RWPE1 (cell line): ENCODE measurements around the gene PCBD2.
A peak's percentile ranks its signal among the peaks of the same experiment; 100 is the strongest.
"Not testable (repeated sequence)": the region's sequence is repeated elsewhere in the genome, so short reads cannot be mapped to it uniquely, and the experiment has no call there.

Experiments used
- CTCF ChIA-PET: fragments of 350-600 bp; sonication (Branson Sonifier 250); formaldehyde crosslinking; extraction: SDS; loops from one replicate; lab custom pipeline; 2021; lab: Yijun Ruan, JAX
- POLR2A ChIA-PET: fragments of 400-600 bp; formaldehyde crosslinking; extraction: SDS; loops from one replicate; lab custom pipeline; 2020; ENCODE audit warnings: antibody characterized with exemption; ENCODE audit not compliant: low non-redundant PET; lab: Yijun Ruan, JAX
- DNase-seq: peaks from one replicate; pipeline ENCODE4 v3.0.0; 2012; ENCODE audit warnings: low spot score
- H3K27ac ChIP-seq: fragments of 450-650 bp; 2 replicates; pipeline ENCODE4 v1.5.1; 2017
- TF ChIP-seq, protein P1 (sequence below): fragments of 450-650 bp; conservative IDR thresholded peaks from 2 replicates; pipeline ENCODE4 v1.5.1; 2017; ENCODE audit warnings: low read depth, mild to moderate bottlenecking

The PCBD2 gene

DNA sequence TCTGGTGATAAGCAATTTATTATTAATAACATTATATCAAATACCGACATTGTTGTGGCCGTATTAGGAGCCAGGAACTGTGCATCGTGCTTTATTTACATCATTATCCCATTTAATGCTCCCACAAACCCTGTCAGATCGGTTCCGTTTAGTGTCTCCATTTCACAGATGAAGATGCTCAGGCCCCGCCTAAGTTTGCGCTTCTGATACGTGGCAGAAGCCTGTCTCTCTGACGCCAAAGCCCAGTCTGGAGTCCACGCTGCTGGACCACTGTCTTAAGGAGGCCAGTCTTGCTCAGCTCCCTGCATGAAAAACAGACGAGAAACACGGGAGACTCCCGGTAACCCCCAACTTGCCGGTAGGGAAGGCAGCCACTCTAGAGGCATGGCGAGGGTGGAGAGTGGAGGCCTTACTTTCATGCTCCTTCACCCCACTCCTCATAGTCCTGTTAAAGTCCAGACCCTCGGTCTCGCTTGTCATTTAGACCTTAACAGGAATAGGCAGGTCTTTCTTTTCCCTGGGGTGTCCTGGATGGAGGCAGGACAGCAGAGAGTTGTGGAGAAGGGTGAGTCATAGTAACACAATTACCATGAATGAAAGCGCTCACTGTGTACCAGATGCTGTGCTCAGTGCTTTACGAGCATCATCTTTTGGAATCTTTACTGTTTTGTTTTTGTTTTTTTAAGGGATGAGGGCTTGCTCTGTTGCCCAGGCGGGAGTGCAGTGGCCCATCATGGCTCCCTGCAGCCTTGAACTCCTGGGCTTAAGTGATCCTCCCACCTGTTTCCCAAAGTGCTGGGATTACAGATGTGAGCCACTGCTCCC lies 29.9 kb upstream of the PCBD2 start:
- DNase-seq = peak; percentile 90
- CTCF ChIA-PET = interaction anchor here (0.8 kb wide), 1 partner anchor 27 kb away, joined by 5 read pairs; no protein-coding TSS in a partner anchor
- H3K27ac ChIP-seq = peak overlapping the region; percentile 94
- TF ChIP-seq, protein P1, sequence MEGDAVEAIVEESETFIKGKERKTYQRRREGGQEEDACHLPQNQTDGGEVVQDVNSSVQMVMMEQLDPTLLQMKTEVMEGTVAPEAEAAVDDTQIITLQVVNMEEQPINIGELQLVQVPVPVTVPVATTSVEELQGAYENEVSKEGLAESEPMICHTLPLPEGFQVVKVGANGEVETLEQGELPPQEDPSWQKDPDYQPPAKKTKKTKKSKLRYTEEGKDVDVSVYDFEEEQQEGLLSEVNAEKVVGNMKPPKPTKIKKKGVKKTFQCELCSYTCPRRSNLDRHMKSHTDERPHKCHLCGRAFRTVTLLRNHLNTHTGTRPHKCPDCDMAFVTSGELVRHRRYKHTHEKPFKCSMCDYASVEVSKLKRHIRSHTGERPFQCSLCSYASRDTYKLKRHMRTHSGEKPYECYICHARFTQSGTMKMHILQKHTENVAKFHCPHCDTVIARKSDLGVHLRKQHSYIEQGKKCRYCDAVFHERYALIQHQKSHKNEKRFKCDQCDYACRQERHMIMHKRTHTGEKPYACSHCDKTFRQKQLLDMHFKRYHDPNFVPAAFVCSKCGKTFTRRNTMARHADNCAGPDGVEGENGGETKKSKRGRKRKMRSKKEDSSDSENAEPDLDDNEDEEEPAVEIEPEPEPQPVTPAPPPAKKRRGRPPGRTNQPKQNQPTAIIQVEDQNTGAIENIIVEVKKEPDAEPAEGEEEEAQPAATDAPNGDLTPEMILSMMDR = no peak
- POLR2A ChIA-PET = no interaction called here

GRCh38 chr5:134877159-134877558 lies 27.8 kb upstream of the PCBD2 start:
- ChIA-PET CTCF (no interaction called here), POLR2A (interaction anchor here (1.0 kb wide), 1 partner anchor 27 kb away, joined by 3 read pairs; the partner anchor contains the start of gene PCBD2)
- H3K27ac ChIP-seq = no peak overlapping the region
- no peak for DNase-seq
- TF ChIP-seq, protein P1 = no peak

- CTCF ChIA-PET = no interaction called here
- DNase-seq = no peak
- POLR2A ChIA-PET = no interaction called here
- H3K27ac ChIP-seq = no peak overlapping the region
- TF ChIP-seq, protein P1 = no peak
These were observed 26.5 kb upstream of the PCBD2 start for GRCh38 chr5:134878403-134878802.

- ChIA-PET POLR2A (interaction anchor here (0.8 kb wide), 1 partner anchor 32 kb away, joined by 4 read pairs; no protein-coding TSS in a partner anchor), CTCF (interaction anchor here (0.6 to 1.7 kb wide), 2 partner anchors 25 to 445 kb away, joined by 4 to 5 read pairs; partner anchors contain the start of gene PCBD2)
- no peak overlapping the region for H3K27ac ChIP-seq
- no peak for DNase-seq
- TF ChIP-seq, protein P1 = no peak
These were observed 25.5 kb upstream of the PCBD2 start for GRCh38 chr5:134879456-134879855.

GRCh38 chr5:134880937-134881336 lies 24.0 kb upstream of the PCBD2 start:
- POLR2A ChIA-PET, DNase-seq, H3K27ac ChIP-seq: not testable (repeated sequence)
- CTCF ChIA-PET = interaction anchor here (0.6 to 1.7 kb wide), 3 partner anchors 24 to 380 kb away, joined by 3 to 5 read pairs (median 4); partner anchors contain the start of gene PCBD2

DNA sequence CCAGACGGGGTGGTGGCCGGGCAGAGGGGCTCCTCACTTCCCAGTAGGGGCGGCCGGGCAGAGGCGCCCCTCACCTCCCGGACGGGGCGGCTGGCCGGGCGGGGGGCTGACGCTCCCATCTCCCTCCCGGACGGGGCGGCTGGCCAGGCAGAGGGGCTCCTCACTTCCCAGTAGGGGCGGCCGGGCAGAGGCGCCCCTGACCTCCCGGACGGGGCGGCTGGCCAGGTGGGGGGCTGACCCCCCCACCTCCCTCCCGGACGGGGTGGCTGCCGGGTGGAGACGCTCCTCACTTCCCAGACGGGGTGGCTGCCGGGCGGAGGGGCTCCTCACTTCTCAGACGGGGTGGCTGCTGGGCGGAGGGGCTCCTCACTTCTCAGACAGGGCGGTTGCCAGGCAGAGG lies 23.2 kb upstream of the PCBD2 start:
- H3K27ac ChIP-seq, DNase-seq, CTCF ChIA-PET, POLR2A ChIA-PET: not testable (repeated sequence)

DNA sequence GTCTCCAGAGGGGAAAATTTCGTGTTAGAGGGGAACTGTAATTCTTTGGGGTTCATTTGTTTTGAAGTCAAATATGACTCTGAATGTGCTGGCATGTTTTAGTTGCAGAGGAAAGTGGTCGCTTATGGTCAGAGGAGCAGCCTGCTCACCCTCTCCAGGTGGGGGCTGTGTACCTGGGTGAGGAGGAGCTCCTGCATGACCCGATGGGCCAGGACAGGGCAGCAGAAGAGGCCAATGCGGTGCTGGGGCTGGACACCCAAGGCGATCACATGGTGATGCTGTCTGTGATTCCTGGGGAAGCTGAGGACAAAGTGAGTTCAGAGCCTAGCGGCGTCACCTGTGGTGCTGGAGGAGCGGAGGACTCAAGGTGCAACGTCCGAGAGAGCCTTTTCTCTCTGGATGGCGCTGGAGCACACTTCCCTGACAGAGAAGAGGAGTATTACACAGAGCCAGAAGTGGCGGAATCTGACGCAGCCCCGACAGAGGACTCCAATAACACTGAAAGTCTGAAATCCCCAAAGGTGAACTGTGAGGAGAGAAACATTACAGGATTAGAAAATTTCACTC lies 17.3 kb upstream of the PCBD2 start:
- DNase-seq = no peak
- POLR2A ChIA-PET = interaction anchor here (0.6 kb wide), 1 partner anchor 240 kb away, joined by 3 read pairs; no protein-coding TSS in a partner anchor
- TF ChIP-seq, protein P1 = no peak
- CTCF ChIA-PET = no interaction called here
- H3K27ac ChIP-seq = no peak overlapping the region
